GM19467 (cell line): Measurements from ENCODE around the gene SRGAP3.
"Not testable (repeated sequence)": the region's sequence is repeated elsewhere in the genome, so short reads cannot be mapped to it uniquely, and the experiment has no call there.

Experiments
- ATAC-seq: cut with Tn5 transposase; IDR thresholded peaks from one replicate; pipeline ENCODE4 v1.9.1; 2021; ENCODE audit warnings: mild to moderate bottlenecking, moderate library complexity; ENCODE audit not compliant: unreplicated experiment

SRGAP3 gene

GRCh38 chr3:9098716-9099675 lies 150.4 kb downstream of the SRGAP3 start:
- ATAC-seq: no peak

- no peak for ATAC-seq
Observed at GRCh38 chr3:9097495-9097894, 152.0 kb downstream of the SRGAP3 start.

- no peak for ATAC-seq
Observed at GRCh38 chr3:9091486-9092235, 157.8 kb downstream of the SRGAP3 start.

GRCh38 chr3:9088441-9089353 lies 160.7 kb downstream of the SRGAP3 start:
- ATAC-seq: no peak

- no peak for ATAC-seq
Observed at GRCh38 chr3:9087831-9088413, 161.5 kb downstream of the SRGAP3 start.

GRCh38 chr3:9085428-9085827 lies 164.0 kb downstream of the SRGAP3 start:
- not testable (repeated sequence) for ATAC-seq

- ATAC-seq: no peak
Observed at GRCh38 chr3:9081184-9081818, 168.1 kb downstream of the SRGAP3 start.

GRCh38 chr3:9080163-9080562 lies 169.3 kb downstream of the SRGAP3 start:
- no peak for ATAC-seq

GRCh38 chr3:9079676-9080075 lies 169.8 kb downstream of the SRGAP3 start:
- no peak for ATAC-seq

GRCh38 chr3:9078561-9079240 lies 170.7 kb downstream of the SRGAP3 start:
- ATAC-seq: no peak

GRCh38 chr3:9077029-9077428 lies 172.4 kb downstream of the SRGAP3 start:
- ATAC-seq: no peak

- ATAC-seq: no peak
Observed at GRCh38 chr3:9075762-9076161, 173.7 kb downstream of the SRGAP3 start.

- no peak for ATAC-seq
Observed at GRCh38 chr3:9074079-9074478, 175.4 kb downstream of the SRGAP3 start.

GRCh38 chr3:9072667-9073009 lies 176.8 kb downstream of the SRGAP3 start:
- ATAC-seq: no peak

GRCh38 chr3:9071936-9072666 lies 177.3 kb downstream of the SRGAP3 start:
- no peak for ATAC-seq

- no peak for ATAC-seq
Observed at GRCh38 chr3:9070961-9071360, 178.5 kb downstream of the SRGAP3 start.

- ATAC-seq: no peak
Observed at GRCh38 chr3:9069971-9070370, 179.5 kb downstream of the SRGAP3 start.

- no peak for ATAC-seq
Observed at GRCh38 chr3:9068051-9068450, 181.4 kb downstream of the SRGAP3 start.
